WTC11 (cell line): ENCODE data around the gene MC2R. TPM values are rescaled to one million over a fixed set of nuclear protein-coding genes. Genes with fewer than 3 reads are reported as not detected.

Experiments used
- ATAC-seq: fragments of 200-7000 bp; cut with Tn5 transposase; 2 replicates; pipeline ENCODE4 v1.10.0; 2021; ENCODE audit warnings: mild to moderate bottlenecking, moderate library complexity
- CTCF ChIA-PET: fragments of 300-600 bp; sonication (Branson Sonifier 250); formaldehyde crosslinking; loops from one replicate; lab custom pipeline; 2021; ENCODE audit warnings: antibody characterized with exemption; lab: Charles Lee
- POLR2A ChIA-PET: fragments of 350-600 bp; sonication (Branson Sonifier 250); formaldehyde crosslinking; loops from one replicate; lab custom pipeline; 2021; ENCODE audit warnings: antibody characterized with exemption; lab: Charles Lee
- DNase-seq: peaks from one replicate; pipeline ENCODE4 v3.0.0; 2021; ENCODE audit warnings: low spot score
- H3K27ac Mint-ChIP-seq: 2 replicates; pipeline ENCODE4 v1.8.0; 2021; ENCODE audit warnings: mixed read lengths
- H3K27me3 Mint-ChIP-seq: 2 replicates; pipeline ENCODE4 v1.8.0; 2021; ENCODE audit warnings: low read depth, mild to moderate bottlenecking, moderate library complexity, mixed read lengths
- H3K36me3 Mint-ChIP-seq: 2 replicates; pipeline ENCODE4 v1.8.0; 2021; ENCODE audit warnings: mixed read lengths
- H3K4me1 Mint-ChIP-seq: 2 replicates; pipeline ENCODE4 v1.8.0; 2022; ENCODE audit warnings: mixed read lengths
- H3K4me3 Mint-ChIP-seq: 2 replicates; pipeline ENCODE4 v1.8.0; 2021; ENCODE audit warnings: mild to moderate bottlenecking, moderate library complexity, mixed read lengths
- H3K9me3 Mint-ChIP-seq: 2 replicates; pipeline ENCODE4 v1.8.0; 2021; ENCODE audit warnings: mixed read lengths
- FOXP1 ChIP-seq: sonication (generic); formaldehyde crosslinking; IDR thresholded peaks from 2 replicates; pipeline ENCODE4 v1.8.0; 2022; ENCODE audit warnings: missing genetic modification reagents, mild to moderate bottlenecking, moderate library complexity, borderline replicate concordance
- GTF2I ChIP-seq: fragments of 250-450 bp; sonication (Bioruptor Pico); conservative IDR thresholded peaks from 2 replicates; pipeline ENCODE4 v1.4.0; 2021; ENCODE audit warnings: mild to moderate bottlenecking
- KAT7 ChIP-seq: sonication (generic); formaldehyde crosslinking; IDR thresholded peaks from 2 replicates; pipeline ENCODE4 v1.8.1; 2023; ENCODE audit warnings: missing genetic modification reagents, mild to moderate bottlenecking, borderline replicate concordance
- NFATC4 ChIP-seq: fragments of 250-450 bp; sonication (Bioruptor Pico); IDR thresholded peaks from 2 replicates; pipeline ENCODE4 v1.9.0; 2021; ENCODE audit warnings: mild to moderate bottlenecking
- NFYB ChIP-seq: sonication (generic); formaldehyde crosslinking; conservative IDR thresholded peaks from 2 replicates; pipeline ENCODE4 v1.8.0; 2022; ENCODE audit warnings: low read depth, missing genetic modification reagents
- NR3C1 ChIP-seq: sonication (generic); formaldehyde crosslinking; conservative IDR thresholded peaks from 2 replicates; pipeline ENCODE4 v1.8.1; 2023; ENCODE audit warnings: low read depth, mild to moderate bottlenecking, missing genetic modification reagents
- OVOL2 ChIP-seq: fragments of 250-450 bp; sonication (Bioruptor Pico); IDR thresholded peaks from 2 replicates; pipeline ENCODE4 v1.9.0; 2021; ENCODE audit warnings: mild to moderate bottlenecking, borderline replicate concordance
- SP1 ChIP-seq: sonication (generic); formaldehyde crosslinking; conservative IDR thresholded peaks from 2 replicates; pipeline ENCODE4 v1.8.1; 2022; ENCODE audit warnings: missing genetic modification reagents
- TEAD1 ChIP-seq: sonication (generic); formaldehyde crosslinking; IDR thresholded peaks from 2 replicates; pipeline ENCODE4 v1.8.0; 2022; ENCODE audit warnings: mild to moderate bottlenecking, missing genetic modification reagents
- ZBTB21 ChIP-seq: sonication (generic); formaldehyde crosslinking; IDR thresholded peaks from 2 replicates; pipeline ENCODE4 v1.8.1; 2023; ENCODE audit warnings: mild to moderate bottlenecking, missing genetic modification reagents, borderline replicate concordance
- ZNF121 ChIP-seq: sonication (generic); formaldehyde crosslinking; IDR thresholded peaks from 2 replicates; pipeline ENCODE4 v1.8.0; 2023; ENCODE audit warnings: missing genetic modification reagents
- ZNF232 ChIP-seq: sonication (generic); formaldehyde crosslinking; IDR thresholded peaks from 2 replicates; pipeline ENCODE4 v1.8.0; 2022; ENCODE audit warnings: mild to moderate bottlenecking, missing genetic modification reagents
- ZNF317 ChIP-seq: sonication (generic); formaldehyde crosslinking; IDR thresholded peaks from 2 replicates; pipeline ENCODE4 v1.8.1; 2023; ENCODE audit warnings: low read depth, mild to moderate bottlenecking, moderate library complexity, missing genetic modification reagents, borderline replicate concordance
- total RNA-seq: library from RNA; stranded (reverse); gene quantifications from 3 replicates; pipeline ENCODE4 v1.2.3, GENCODE V29; 2021
- TF ChIP-seq, protein P1 (sequence below): sonication (generic); formaldehyde crosslinking; IDR thresholded peaks from 2 replicates; pipeline ENCODE4 v1.8.1; 2023; ENCODE audit warnings: mild to moderate bottlenecking, moderate library complexity, missing genetic modification reagents
- TF ChIP-seq, protein P2 (sequence below): sonication (generic); formaldehyde crosslinking; IDR thresholded peaks from 2 replicates; pipeline ENCODE4 v1.8.1; 2023; ENCODE audit warnings: mild to moderate bottlenecking, missing genetic modification reagents, moderate library complexity
- TF ChIP-seq, protein P3 (sequence below): fragments of 250-450 bp; sonication (Bioruptor Pico); IDR thresholded peaks from 2 replicates; pipeline ENCODE4 v1.9.0; 2021; ENCODE audit warnings: moderate library complexity, mild to moderate bottlenecking, inconsistent platforms, borderline replicate concordance
- TF ChIP-seq, protein P4 (sequence below): sonication (generic); formaldehyde crosslinking; IDR thresholded peaks from 2 replicates; pipeline ENCODE4 v1.8.0; 2023; ENCODE audit warnings: missing genetic modification reagents
- TF ChIP-seq, protein P5 (sequence below): fragments of 250-450 bp; sonication (Bioruptor Pico); IDR thresholded peaks from 2 replicates; pipeline ENCODE4 v1.9.0; 2021; ENCODE audit warnings: mild to moderate bottlenecking
- TF ChIP-seq, protein P6 (sequence below): fragments of 200-600 bp; IDR thresholded peaks from 2 replicates; pipeline ENCODE4 v1.8.0; 2022; ENCODE audit warnings: antibody characterized with exemption
- TF ChIP-seq, protein P7 (sequence below): sonication (generic); formaldehyde crosslinking; IDR thresholded peaks from 2 replicates; pipeline ENCODE4 v1.8.1; 2022; ENCODE audit warnings: low read depth, mild to moderate bottlenecking, moderate library complexity, missing genetic modification reagents, borderline replicate concordance
- TF ChIP-seq, protein P8 (sequence below): sonication (generic); formaldehyde crosslinking; IDR thresholded peaks from 2 replicates; pipeline ENCODE4 v1.8.1; 2023; ENCODE audit warnings: mild to moderate bottlenecking, missing genetic modification reagents
- TF ChIP-seq, protein P9 (sequence below): fragments of 250-450 bp; sonication (Bioruptor Pico); IDR thresholded peaks from 2 replicates; pipeline ENCODE4 v2.1.2; 2022; ENCODE audit warnings: mild to moderate bottlenecking, moderate library complexity

The MC2R gene
- total RNA-seq, 1 experiment from 2014 or later: not detected

DNA sequence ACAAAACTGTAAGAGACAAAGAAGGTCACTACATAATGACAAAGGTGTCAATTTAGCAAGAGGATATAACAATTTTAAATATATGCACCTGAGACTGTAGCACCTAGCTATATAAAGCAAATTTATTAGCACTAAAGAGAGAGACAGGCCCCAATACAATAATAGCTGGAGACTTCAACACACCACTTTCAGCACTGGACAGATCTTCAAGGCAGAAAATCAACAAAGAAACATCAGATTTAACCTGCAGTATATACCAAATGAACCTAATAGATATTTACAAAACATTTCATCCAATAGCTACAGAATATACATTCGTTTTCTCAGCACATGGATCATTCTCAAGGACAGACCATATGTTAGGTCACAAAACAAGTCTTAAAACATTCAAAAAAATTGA lies 14.7 kb downstream of the MC2R start:
- H3K9me3 Mint-ChIP-seq: peaks cover 28% of the 10 kb centered on the region
- CTCF ChIA-PET: no interaction called here
- 0 out of 2 replicates have a peak, but pooled peaks cover 4% of the 10 kb centered on the region for H3K36me3 Mint-ChIP-seq
- H3K27ac Mint-ChIP-seq: no peak overlapping the region
- POLR2A ChIA-PET: no interaction called here
- TF ChIP-seq KAT7 (no peak), SP1 (CRISPR knock-in tag) (no peak), OVOL2 (CRISPR knock-in tag) (no peak), NFATC4 (CRISPR knock-in tag) (no peak)
- ATAC-seq: no peak
- no peaks in the 10 kb centered on the region for H3K27me3 Mint-ChIP-seq
- no peak for DNase-seq
- no peak overlapping the region for H3K4me3 Mint-ChIP-seq
- no peaks in the 10 kb centered on the region for H3K4me1 Mint-ChIP-seq

DNA sequence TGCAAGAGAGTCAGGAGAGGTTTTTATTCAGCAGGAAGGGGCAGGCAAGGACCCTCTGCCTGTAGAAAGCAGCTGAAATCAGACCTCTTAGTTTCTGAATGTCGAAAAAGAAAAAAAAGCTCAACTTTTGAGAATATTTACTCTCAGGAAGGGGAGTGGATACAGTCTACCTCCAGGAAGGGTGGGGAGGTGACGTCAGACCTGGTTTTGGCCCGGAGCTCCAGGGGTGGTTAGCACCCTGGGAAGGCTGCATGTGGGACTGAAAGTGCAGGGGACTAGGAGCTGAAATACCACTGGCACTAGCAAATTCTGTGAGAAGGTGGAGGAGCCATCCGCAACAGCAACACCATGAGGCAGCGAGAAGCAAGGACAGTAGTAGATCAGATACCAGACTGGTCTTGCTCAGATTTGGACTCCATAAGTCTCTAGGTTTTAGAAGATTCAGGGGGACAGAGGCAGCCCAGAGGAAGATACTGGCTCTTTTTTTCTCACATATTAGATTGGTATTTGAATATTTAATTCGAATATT lies 19.8 kb downstream of the MC2R start:
- no peaks in the 10 kb centered on the region for H3K27me3 Mint-ChIP-seq
- ATAC-seq (peak; percentile 51; the same call in 1 of the 2 replicates), DNase-seq (no peak)
- ChIA-PET POLR2A (no interaction called here), CTCF (interaction anchor here (0.9 to 1.5 kb wide), 5 partner anchors 15 to 178 kb away, joined by 3 to 9 read pairs (median 4); partner anchors contain the start of gene MC5R)
- H3K27ac Mint-ChIP-seq: no peak overlapping the region
- peaks cover 14% of the 10 kb centered on the region for H3K9me3 Mint-ChIP-seq
- 0 out of 2 replicates have a peak, but pooled peaks cover 4% of the 10 kb centered on the region for H3K36me3 Mint-ChIP-seq
- peaks cover 7% of the 10 kb centered on the region for H3K4me1 Mint-ChIP-seq
- TF ChIP-seq, protein P1, sequence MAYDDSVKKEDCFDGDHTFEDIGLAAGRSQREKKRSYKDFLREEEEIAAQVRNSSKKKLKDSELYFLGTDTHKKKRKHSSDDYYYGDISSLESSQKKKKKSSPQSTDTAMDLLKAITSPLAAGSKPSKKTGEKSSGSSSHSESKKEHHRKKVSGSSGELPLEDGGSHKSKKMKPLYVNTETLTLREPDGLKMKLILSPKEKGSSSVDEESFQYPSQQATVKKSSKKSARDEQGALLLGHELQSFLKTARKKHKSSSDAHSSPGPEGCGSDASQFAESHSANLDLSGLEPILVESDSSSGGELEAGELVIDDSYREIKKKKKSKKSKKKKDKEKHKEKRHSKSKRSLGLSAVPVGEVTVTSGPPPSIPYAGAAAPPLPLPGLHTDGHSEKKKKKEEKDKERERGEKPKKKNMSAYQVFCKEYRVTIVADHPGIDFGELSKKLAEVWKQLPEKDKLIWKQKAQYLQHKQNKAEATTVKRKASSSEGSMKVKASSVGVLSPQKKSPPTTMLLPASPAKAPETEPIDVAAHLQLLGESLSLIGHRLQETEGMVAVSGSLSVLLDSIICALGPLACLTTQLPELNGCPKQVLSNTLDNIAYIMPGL (CRISPR knock-in tag): no peak
- TF ChIP-seq ZNF232 (no peak), NR3C1 (CRISPR knock-in tag) (no peak), ZNF121 (CRISPR knock-in tag) (no peak), FOXP1 (CRISPR knock-in tag) (no peak)
- TF ChIP-seq, protein P2, sequence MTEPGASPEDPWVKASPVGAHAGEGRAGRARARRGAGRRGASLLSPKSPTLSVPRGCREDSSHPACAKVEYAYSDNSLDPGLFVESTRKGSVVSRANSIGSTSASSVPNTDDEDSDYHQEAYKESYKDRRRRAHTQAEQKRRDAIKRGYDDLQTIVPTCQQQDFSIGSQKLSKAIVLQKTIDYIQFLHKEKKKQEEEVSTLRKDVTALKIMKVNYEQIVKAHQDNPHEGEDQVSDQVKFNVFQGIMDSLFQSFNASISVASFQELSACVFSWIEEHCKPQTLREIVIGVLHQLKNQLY: no peak
- TF ChIP-seq, protein P3, sequence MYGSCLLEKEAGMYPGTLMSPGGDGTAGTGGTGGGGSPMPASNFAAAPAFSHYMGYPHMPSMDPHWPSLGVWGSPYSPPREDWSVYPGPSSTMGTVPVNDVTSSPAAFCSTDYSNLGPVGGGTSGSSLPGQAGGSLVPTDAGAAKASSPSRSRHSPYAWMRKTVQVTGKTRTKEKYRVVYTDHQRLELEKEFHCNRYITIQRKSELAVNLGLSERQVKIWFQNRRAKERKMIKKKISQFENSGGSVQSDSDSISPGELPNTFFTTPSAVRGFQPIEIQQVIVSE (CRISPR knock-in tag): no peak
- TF ChIP-seq, protein P4, sequence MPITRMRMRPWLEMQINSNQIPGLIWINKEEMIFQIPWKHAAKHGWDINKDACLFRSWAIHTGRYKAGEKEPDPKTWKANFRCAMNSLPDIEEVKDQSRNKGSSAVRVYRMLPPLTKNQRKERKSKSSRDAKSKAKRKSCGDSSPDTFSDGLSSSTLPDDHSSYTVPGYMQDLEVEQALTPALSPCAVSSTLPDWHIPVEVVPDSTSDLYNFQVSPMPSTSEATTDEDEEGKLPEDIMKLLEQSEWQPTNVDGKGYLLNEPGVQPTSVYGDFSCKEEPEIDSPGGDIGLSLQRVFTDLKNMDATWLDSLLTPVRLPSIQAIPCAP (CRISPR knock-in tag): no peak
- no peak overlapping the region for H3K4me3 Mint-ChIP-seq

DNA sequence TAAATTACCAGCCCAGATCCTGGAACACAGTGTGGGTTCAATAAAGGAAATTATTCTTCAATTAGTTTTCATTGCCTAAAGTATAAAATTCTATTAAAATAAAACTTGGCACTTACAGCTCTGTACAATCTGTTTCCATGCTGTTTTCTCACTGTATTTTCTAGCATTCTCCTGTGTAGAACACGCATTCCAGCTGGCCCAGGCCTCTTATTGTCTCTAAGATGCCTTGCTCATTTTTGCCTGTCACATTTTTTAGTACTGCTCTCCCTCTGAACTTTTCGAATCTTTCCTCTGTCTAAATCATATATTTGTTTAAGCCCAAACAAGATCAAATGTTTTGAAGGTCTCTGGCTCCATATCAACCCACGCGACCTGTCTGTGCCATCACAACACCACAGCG lies 20.8 kb downstream of the MC2R start:
- ChIA-PET CTCF (interaction anchor here (1.5 kb wide), 1 partner anchor 16 kb away, joined by 4 read pairs; no protein-coding TSS in a partner anchor), POLR2A (no interaction called here)
- no peak overlapping the region for H3K27ac Mint-ChIP-seq
- H3K36me3 Mint-ChIP-seq: no peaks in the 10 kb centered on the region
- H3K9me3 Mint-ChIP-seq: peaks cover 4% of the 10 kb centered on the region
- no peak overlapping the region for H3K4me3 Mint-ChIP-seq
- peaks cover 7% of the 10 kb centered on the region for H3K4me1 Mint-ChIP-seq
- ATAC-seq (no peak), DNase-seq (no peak)
- no peaks in the 10 kb centered on the region for H3K27me3 Mint-ChIP-seq
- TF ChIP-seq, protein P5, sequence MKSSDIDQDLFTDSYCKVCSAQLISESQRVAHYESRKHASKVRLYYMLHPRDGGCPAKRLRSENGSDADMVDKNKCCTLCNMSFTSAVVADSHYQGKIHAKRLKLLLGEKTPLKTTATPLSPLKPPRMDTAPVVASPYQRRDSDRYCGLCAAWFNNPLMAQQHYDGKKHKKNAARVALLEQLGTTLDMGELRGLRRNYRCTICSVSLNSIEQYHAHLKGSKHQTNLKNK (CRISPR knock-in tag): no peak
- no peak for TF ChIP-seq ZNF317 (CRISPR knock-in tag)
- TF ChIP-seq, protein P6, sequence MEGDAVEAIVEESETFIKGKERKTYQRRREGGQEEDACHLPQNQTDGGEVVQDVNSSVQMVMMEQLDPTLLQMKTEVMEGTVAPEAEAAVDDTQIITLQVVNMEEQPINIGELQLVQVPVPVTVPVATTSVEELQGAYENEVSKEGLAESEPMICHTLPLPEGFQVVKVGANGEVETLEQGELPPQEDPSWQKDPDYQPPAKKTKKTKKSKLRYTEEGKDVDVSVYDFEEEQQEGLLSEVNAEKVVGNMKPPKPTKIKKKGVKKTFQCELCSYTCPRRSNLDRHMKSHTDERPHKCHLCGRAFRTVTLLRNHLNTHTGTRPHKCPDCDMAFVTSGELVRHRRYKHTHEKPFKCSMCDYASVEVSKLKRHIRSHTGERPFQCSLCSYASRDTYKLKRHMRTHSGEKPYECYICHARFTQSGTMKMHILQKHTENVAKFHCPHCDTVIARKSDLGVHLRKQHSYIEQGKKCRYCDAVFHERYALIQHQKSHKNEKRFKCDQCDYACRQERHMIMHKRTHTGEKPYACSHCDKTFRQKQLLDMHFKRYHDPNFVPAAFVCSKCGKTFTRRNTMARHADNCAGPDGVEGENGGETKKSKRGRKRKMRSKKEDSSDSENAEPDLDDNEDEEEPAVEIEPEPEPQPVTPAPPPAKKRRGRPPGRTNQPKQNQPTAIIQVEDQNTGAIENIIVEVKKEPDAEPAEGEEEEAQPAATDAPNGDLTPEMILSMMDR: no peak
- TF ChIP-seq, protein P7, sequence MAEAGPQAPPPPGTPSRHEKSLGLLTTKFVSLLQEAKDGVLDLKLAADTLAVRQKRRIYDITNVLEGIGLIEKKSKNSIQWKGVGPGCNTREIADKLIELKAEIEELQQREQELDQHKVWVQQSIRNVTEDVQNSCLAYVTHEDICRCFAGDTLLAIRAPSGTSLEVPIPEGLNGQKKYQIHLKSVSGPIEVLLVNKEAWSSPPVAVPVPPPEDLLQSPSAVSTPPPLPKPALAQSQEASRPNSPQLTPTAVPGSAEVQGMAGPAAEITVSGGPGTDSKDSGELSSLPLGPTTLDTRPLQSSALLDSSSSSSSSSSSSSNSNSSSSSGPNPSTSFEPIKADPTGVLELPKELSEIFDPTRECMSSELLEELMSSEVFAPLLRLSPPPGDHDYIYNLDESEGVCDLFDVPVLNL (CRISPR knock-in tag): no peak
- TF ChIP-seq, protein P8, sequence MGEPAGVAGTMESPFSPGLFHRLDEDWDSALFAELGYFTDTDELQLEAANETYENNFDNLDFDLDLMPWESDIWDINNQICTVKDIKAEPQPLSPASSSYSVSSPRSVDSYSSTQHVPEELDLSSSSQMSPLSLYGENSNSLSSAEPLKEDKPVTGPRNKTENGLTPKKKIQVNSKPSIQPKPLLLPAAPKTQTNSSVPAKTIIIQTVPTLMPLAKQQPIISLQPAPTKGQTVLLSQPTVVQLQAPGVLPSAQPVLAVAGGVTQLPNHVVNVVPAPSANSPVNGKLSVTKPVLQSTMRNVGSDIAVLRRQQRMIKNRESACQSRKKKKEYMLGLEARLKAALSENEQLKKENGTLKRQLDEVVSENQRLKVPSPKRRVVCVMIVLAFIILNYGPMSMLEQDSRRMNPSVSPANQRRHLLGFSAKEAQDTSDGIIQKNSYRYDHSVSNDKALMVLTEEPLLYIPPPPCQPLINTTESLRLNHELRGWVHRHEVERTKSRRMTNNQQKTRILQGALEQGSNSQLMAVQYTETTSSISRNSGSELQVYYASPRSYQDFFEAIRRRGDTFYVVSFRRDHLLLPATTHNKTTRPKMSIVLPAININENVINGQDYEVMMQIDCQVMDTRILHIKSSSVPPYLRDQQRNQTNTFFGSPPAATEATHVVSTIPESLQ (CRISPR knock-in tag): no peak
- TF ChIP-seq, protein P9, sequence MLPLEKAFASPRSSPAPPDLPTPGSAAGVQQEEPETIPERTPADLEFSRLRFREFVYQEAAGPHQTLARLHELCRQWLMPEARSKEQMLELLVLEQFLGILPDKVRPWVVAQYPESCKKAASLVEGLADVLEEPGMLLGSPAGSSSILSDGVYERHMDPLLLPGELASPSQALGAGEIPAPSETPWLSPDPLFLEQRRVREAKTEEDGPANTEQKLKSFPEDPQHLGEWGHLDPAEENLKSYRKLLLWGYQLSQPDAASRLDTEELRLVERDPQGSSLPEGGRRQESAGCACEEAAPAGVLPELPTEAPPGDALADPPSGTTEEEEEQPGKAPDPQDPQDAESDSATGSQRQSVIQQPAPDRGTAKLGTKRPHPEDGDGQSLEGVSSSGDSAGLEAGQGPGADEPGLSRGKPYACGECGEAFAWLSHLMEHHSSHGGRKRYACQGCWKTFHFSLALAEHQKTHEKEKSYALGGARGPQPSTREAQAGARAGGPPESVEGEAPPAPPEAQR (CRISPR knock-in tag): no peak
- no peak for TF ChIP-seq ZBTB21
- no peak for TF ChIP-seq GTF2I (CRISPR knock-in tag)
- TF ChIP-seq NFYB: no peak
- TF ChIP-seq TEAD1 (CRISPR knock-in tag): no peak
